Measurements from ENCODE around the gene LRRC17. TPM values are rescaled to one million over a fixed set of nuclear protein-coding genes. Genes with fewer than 3 reads are reported as not detected.

LRRC17 gene
- total and polyA plus RNA-seq, 4 donors: 1.1 to 11.3 (median 1.4) TPM

- Histone ChIP-seq H3K9ac (ENCODE audit: low read depth in 1 of 2, low read length in 2 of 2) (no peak overlapping the region), H3K4me3 (ENCODE audit: low read depth in 1 of 3, low read length in 3 of 3) (no peak overlapping the region), H3K4me1 (ENCODE audit: control insufficient read depth in 4 of 4, insufficient read depth in 4 of 4, low read length in 3 of 4) (no peaks in the 10 kb centered on the region), H3K36me3 (ENCODE audit: control insufficient read depth in 4 of 4, insufficient read depth in 3 of 4, low read depth in 1 of 4, low read length in 3 of 4) (no peaks in the 10 kb centered on the region), H3K9me3 (ENCODE audit: control insufficient read depth in 4 of 4, low read length in 3 of 4) (no peaks in the 10 kb centered on the region), H3K27me3 (ENCODE audit: control insufficient read depth in 4 of 4, insufficient read depth in 4 of 4, low read length in 3 of 4) (no peaks in the 10 kb centered on the region), H3K27ac (ENCODE audit: low read depth in 1 of 2, low read length in 2 of 2) (no peak overlapping the region)
- DNase-seq (ENCODE audit: low spot score): no peak
- TF ChIP-seq RAD21 (IDR thresholded peaks at IDR 0.05) (no peak), HNF4G (IDR thresholded peaks at IDR 0.05) (no peak), HNF4A (conservative IDR thresholded peaks at IDR 0.05) (no peak), YY1 (IDR thresholded peaks at IDR 0.05) (no peak), GABPA (IDR thresholded peaks at IDR 0.05 in 1 of 2, conservative IDR thresholded peaks at IDR 0.05 in 1 of 2) (no peak)
- 94% methylated on average over 23 of the region's 23 CpGs for WGBS
Measured at GRCh38 chr7:102973096-102973802, 60.4 kb downstream of the LRRC17 start.

GRCh38 chr7:102974366-102975236 is 61.8 kb downstream of the LRRC17 start:
- H3K27ac ChIP-seq (ENCODE audit: low read depth in 1 of 2, low read length in 2 of 2): no peak overlapping the region
- WGBS: 91% methylated on average over 15 of the region's 15 CpGs
- TF ChIP-seq MAX (IDR thresholded peaks at IDR 0.05) (no peak), GABPA (IDR thresholded peaks at IDR 0.05 in 1 of 2, conservative IDR thresholded peaks at IDR 0.05 in 1 of 2) (no peak), RAD21 (IDR thresholded peaks at IDR 0.05) (peak in 1 of 2 donors; percentile 35), NR2F2 (IDR thresholded peaks at IDR 0.05) (no peak), FOXA2 (IDR thresholded peaks at IDR 0.05) (no peak), SP1 (IDR thresholded peaks at IDR 0.05) (no peak)
- H3K4me1 ChIP-seq (ENCODE audit: control insufficient read depth in 4 of 4, insufficient read depth in 4 of 4, low read length in 3 of 4): no peaks in the 10 kb centered on the region
- no peak for DNase-seq (ENCODE audit: low spot score)
- no peaks in the 10 kb centered on the region for H3K36me3 ChIP-seq (ENCODE audit: control insufficient read depth in 4 of 4, insufficient read depth in 3 of 4, low read depth in 1 of 4, low read length in 3 of 4)
- H3K4me3 ChIP-seq (ENCODE audit: low read depth in 1 of 3, low read length in 3 of 3): no peak overlapping the region
- no peaks in the 10 kb centered on the region for H3K9me3 ChIP-seq (ENCODE audit: control insufficient read depth in 4 of 4, low read length in 3 of 4)
- H3K9ac ChIP-seq (ENCODE audit: low read depth in 1 of 2, low read length in 2 of 2): no peak overlapping the region
- H3K27me3 ChIP-seq (ENCODE audit: control insufficient read depth in 4 of 4, insufficient read depth in 4 of 4, low read length in 3 of 4): no peaks in the 10 kb centered on the region

GRCh38 chr7:102975854-102976253 is 63.1 kb downstream of the LRRC17 start:
- no peaks in the 10 kb centered on the region for H3K9me3 ChIP-seq (ENCODE audit: control insufficient read depth in 4 of 4, low read length in 3 of 4)
- H3K27ac ChIP-seq (ENCODE audit: low read depth in 1 of 2, low read length in 2 of 2): no peak overlapping the region
- no peak overlapping the region for H3K9ac ChIP-seq (ENCODE audit: low read depth in 1 of 2, low read length in 2 of 2)
- WGBS: 91% methylated on average over 8 of the region's 8 CpGs
- no peaks in the 10 kb centered on the region for H3K36me3 ChIP-seq (ENCODE audit: control insufficient read depth in 4 of 4, insufficient read depth in 3 of 4, low read depth in 1 of 4, low read length in 3 of 4)
- H3K27me3 ChIP-seq (ENCODE audit: control insufficient read depth in 4 of 4, insufficient read depth in 4 of 4, low read length in 3 of 4): no peaks in the 10 kb centered on the region
- no peak for DNase-seq (ENCODE audit: low spot score)
- no peaks in the 10 kb centered on the region for H3K4me1 ChIP-seq (ENCODE audit: control insufficient read depth in 4 of 4, insufficient read depth in 4 of 4, low read length in 3 of 4)
- TF ChIP-seq CTCF (IDR thresholded peaks at IDR 0.05; ENCODE audit: low read depth, low read length, missing input control): no peak
- TF ChIP-seq RXRA (IDR thresholded peaks at IDR 0.05): no peak
- TF ChIP-seq FOXA1 (IDR thresholded peaks at IDR 0.05): no peak
- TF ChIP-seq REST (IDR thresholded peaks at IDR 0.05): no peak
- TF ChIP-seq SP1 (IDR thresholded peaks at IDR 0.05): no peak
- TF ChIP-seq MAX (IDR thresholded peaks at IDR 0.05): no peak
- TF ChIP-seq HNF4A (conservative IDR thresholded peaks at IDR 0.05): no peak
- no peak for TF ChIP-seq YY1 (IDR thresholded peaks at IDR 0.05)
- no peak for TF ChIP-seq FOXA2 (IDR thresholded peaks at IDR 0.05)
- TF ChIP-seq TAF1 (conservative IDR thresholded peaks at IDR 0.05): no peak
- no peak for TF ChIP-seq ZBTB33 (IDR thresholded peaks at IDR 0.05)
- no peak for TF ChIP-seq GABPA (IDR thresholded peaks at IDR 0.05 in 1 of 2, conservative IDR thresholded peaks at IDR 0.05 in 1 of 2)
- TF ChIP-seq ATF3 (IDR thresholded peaks at IDR 0.05): no peak
- no peak for TF ChIP-seq RAD21 (IDR thresholded peaks at IDR 0.05)
- TF ChIP-seq EGR1 (IDR thresholded peaks at IDR 0.05; ENCODE audit: low read depth in 2 of 2): no peak
- TF ChIP-seq HNF4G (IDR thresholded peaks at IDR 0.05): no peak
- no peak overlapping the region for H3K4me3 ChIP-seq (ENCODE audit: low read depth in 1 of 3, low read length in 3 of 3)
